HepG2 (cell line): ENCODE measurements around the gene WTAP. TPM values are rescaled to one million over a fixed set of nuclear protein-coding genes. Genes with fewer than 3 reads are reported as not detected.

Experiments used
- BRD4 ChIP-seq: sonication (generic); formaldehyde crosslinking; IDR thresholded peaks from 2 replicates; pipeline ENCODE4 v1.4.0; 2020; ENCODE audit warnings: missing genetic modification reagents
- E2F5 ChIP-seq: sonication (generic); formaldehyde crosslinking; conservative IDR thresholded peaks from 2 replicates; pipeline ENCODE4 v1.4.0; 2020; ENCODE audit warnings: missing genetic modification reagents
- EEA1 ChIP-seq: sonication (generic); formaldehyde crosslinking; IDR thresholded peaks from 2 replicates; pipeline ENCODE4 v1.5.1; 2020; ENCODE audit warnings: mild to moderate bottlenecking, missing genetic modification reagents, borderline replicate concordance
- ETV6 ChIP-seq: sonication (generic); formaldehyde crosslinking; conservative IDR thresholded peaks from 2 replicates; pipeline ENCODE4 v1.4.0; 2020; ENCODE audit warnings: missing genetic modification reagents
- GLI4 ChIP-seq: sonication (generic); formaldehyde crosslinking; IDR thresholded peaks from 2 replicates; pipeline ENCODE4 v1.5.1; 2020; ENCODE audit warnings: missing genetic modification reagents, mild to moderate bottlenecking, moderate library complexity, borderline replicate concordance
- HMGA1 ChIP-seq: sonication (generic); formaldehyde crosslinking; conservative IDR thresholded peaks from 2 replicates; pipeline ENCODE4 v1.4.0; 2020; ENCODE audit warnings: missing genetic modification reagents
- NR2F1 ChIP-seq, 2 experiments: fragments of 450-650 bp in 1 of 2; formaldehyde crosslinking in 1 of 2; IDR thresholded peaks; 2 replicates each; pipeline versions ENCODE4 v1.5.0 to v1.6.1; 2016 to 2020; ENCODE audit warnings: mild to moderate bottlenecking in 1 of 2, missing compliant biosample characterization in 1 of 2, missing genetic modification reagents in 1 of 2, moderate library complexity in 1 of 2
- NR2F6 ChIP-seq, 2 experiments: IDR thresholded peaks; 2 replicates each; pipeline ENCODE4 v1.6.1; 2016; ENCODE audit warnings: antibody characterized with exemption in 1 of 2, mild to moderate bottlenecking in 1 of 2
- RARA ChIP-seq: IDR thresholded peaks from 2 replicates; pipeline ENCODE4 v1.6.1; 2016; ENCODE audit warnings: missing genetic modification reagents, missing compliant biosample characterization
- SMC3 ChIP-seq: IDR thresholded peaks from 2 replicates; pipeline ENCODE4 v1.6.1; 2011; ENCODE audit warnings: low read length, improper control_type of control experiment
- SOX5 ChIP-seq: IDR thresholded peaks from 2 replicates; pipeline ENCODE4 v1.6.1; 2016; ENCODE audit warnings: borderline replicate concordance
- TEAD3 ChIP-seq: optimal IDR thresholded peaks from 2 replicates; pipeline ENCODE3; 2016; ENCODE audit warnings: borderline replicate concordance
- UBTF ChIP-seq: sonication (generic); formaldehyde crosslinking; IDR thresholded peaks from 2 replicates; pipeline ENCODE4 v1.4.0; 2020; ENCODE audit warnings: mild to moderate bottlenecking, missing genetic modification reagents
- ZNF205 ChIP-seq: IDR thresholded peaks from 2 replicates; pipeline ENCODE4 v1.6.1; 2018; ENCODE audit warnings: missing biosample characterization, missing genetic modification reagents
- ZNF30 ChIP-seq: sonication (generic); formaldehyde crosslinking; IDR thresholded peaks from 2 replicates; pipeline ENCODE4 v1.5.0; 2020; ENCODE audit warnings: mild to moderate bottlenecking, missing genetic modification reagents
- ZNF44 ChIP-seq: sonication (generic); formaldehyde crosslinking; IDR thresholded peaks from 2 replicates; pipeline ENCODE4 v1.5.1; 2020; ENCODE audit warnings: mild to moderate bottlenecking, missing genetic modification reagents
- ZNF672 ChIP-seq: sonication (generic); formaldehyde crosslinking; IDR thresholded peaks from 2 replicates; pipeline ENCODE4 v1.8.1; 2022; ENCODE audit warnings: missing genetic modification reagents
- ZNF720 ChIP-seq: sonication (generic); formaldehyde crosslinking; IDR thresholded peaks from 2 replicates; pipeline ENCODE4 v1.4.0; 2020; ENCODE audit warnings: missing genetic modification reagents
- polyA plus RNA-seq, 8 experiments: library from polyadenylated mRNA; depleted of rRNA in 3 of 8; stranded (reverse) in 7 of 8; unstranded in 1 of 8; fragments of >200 nt; fragmentation: Illumina TruSeq in 4 of 8; extraction: Trizol in 4 of 8; gene quantifications; 2 replicates each; pipeline versions ENCODE4 v1.2.1 to v1.2.3, GENCODE V29; 2011 to 2016; ENCODE audit warnings: low read depth in 4 of 8, missing spikeins in 1 of 8, mixed read lengths in 1 of 8; ENCODE audit not compliant: insufficient read depth in 1 of 8
- total RNA-seq, 5 experiments: library from RNA; depleted of rRNA; stranded (reverse); fragments of >200 nt; fragmentation: Illumina TruSeq; extraction: Trizol; gene quantifications; 2 replicates each; pipeline ENCODE4 v1.2.3, GENCODE V29; 2016; ENCODE audit warnings: low read depth in 1 of 5
- TF ChIP-seq, protein P1 (sequence below): fragments of 450-650 bp; IDR thresholded peaks from 2 replicates; pipeline ENCODE4 v1.6.1; 2016
- TF ChIP-seq, protein P2 (sequence below): sonication (generic); formaldehyde crosslinking; IDR thresholded peaks from 2 replicates; pipeline ENCODE4 v1.5.1; 2020; ENCODE audit warnings: missing genetic modification reagents, mild to moderate bottlenecking, borderline replicate concordance

Gene WTAP
- total and polyA plus RNA-seq, 2 of the 13 experiments (the other 11 are each of a cell fraction or from before 2014, with no cell fraction given): 31.6 to 167 TPM

DNA sequence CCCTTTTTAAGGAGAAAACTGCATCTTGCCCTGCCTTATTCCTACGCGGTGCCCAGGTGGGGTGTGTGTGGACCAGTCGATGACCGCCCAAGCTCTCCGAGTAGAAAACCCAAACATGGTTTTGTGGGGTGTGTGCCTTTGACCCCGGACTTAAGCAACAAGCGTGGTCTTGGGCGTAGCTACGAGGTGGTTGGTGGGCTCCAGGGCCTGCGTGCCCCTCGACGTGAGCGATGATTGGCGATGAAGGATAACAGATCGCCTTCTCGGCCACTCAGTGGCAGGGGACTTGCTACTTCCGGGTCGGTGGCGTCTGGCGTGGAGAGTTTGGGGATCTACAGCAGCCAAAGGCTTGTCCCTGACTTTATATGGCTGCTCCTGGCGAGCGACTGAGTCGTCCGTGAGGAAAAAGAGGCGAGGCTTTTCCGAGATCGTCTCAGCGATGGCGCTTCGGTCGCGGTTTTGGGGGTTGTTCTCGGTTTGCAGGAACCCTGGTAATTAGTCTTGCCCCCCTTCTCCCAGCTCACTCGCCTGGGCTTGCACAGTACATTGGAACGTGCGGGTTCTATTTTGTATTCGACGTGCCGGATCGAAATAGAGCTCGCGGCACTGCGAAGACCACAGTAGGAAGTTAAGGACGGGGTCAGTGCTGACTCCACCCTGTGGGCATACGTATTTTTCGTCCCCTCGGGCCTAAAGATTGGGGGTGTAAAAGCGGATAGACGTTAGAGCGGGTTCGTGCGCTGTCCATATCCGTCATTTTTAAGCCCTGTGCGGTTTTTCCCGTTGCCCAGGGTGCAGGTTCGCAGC is 63.0 kb downstream of the WTAP start, which contains the start of gene MRPL18 (continued):
- TF ChIP-seq, protein P1, sequence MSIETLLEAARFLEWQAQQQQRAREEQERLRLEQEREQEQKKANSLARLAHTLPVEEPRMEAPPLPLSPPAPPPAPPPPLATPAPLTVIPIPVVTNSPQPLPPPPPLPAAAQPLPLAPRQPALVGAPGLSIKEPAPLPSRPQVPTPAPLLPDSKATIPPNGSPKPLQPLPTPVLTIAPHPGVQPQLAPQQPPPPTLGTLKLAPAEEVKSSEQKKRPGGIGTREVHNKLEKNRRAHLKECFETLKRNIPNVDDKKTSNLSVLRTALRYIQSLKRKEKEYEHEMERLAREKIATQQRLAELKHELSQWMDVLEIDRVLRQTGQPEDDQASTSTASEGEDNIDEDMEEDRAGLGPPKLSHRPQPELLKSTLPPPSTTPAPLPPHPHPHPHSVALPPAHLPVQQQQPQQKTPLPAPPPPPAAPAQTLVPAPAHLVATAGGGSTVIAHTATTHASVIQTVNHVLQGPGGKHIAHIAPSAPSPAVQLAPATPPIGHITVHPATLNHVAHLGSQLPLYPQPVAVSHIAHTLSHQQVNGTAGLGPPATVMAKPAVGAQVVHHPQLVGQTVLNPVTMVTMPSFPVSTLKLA: peak; percentile 60; the same call in 1 of the 2 replicates
- TF ChIP-seq ZNF672 (CRISPR knock-in tag): no peak
- no peak for TF ChIP-seq GLI4 (CRISPR knock-in tag)
- TF ChIP-seq HMGA1 (CRISPR knock-in tag): no peak
- TF ChIP-seq SMC3: no peak
- peak; percentile 40 to 79; a peak in 2 of 4 replicates for TF ChIP-seq NR2F1 (CRISPR knock-in tag; IDR thresholded peaks at IDR 0.05)
- no peak for TF ChIP-seq ZNF44 (CRISPR knock-in tag)
- peak; percentile 20 for TF ChIP-seq ETV6 (CRISPR knock-in tag)
- TF ChIP-seq EEA1 (CRISPR knock-in tag): peak; percentile 63; the same call in 1 of the 2 replicates
- TF ChIP-seq RARA (CRISPR knock-in tag): no peak; the same call in 1 of the 2 replicates
- TF ChIP-seq ZNF30 (CRISPR knock-in tag): no peak
- no peak for TF ChIP-seq SOX5 (CRISPR knock-in tag)
- peak; percentile 15; the same call in 1 of the 2 replicates for TF ChIP-seq UBTF
- TF ChIP-seq TEAD3 (CRISPR knock-in tag): no peak
- TF ChIP-seq BRD4 (CRISPR knock-in tag): peak; percentile 62
- TF ChIP-seq NR2F6 (IDR thresholded peaks at IDR 0.05): peak; percentile 72
- TF ChIP-seq NR2F6 (CRISPR knock-in tag; IDR thresholded peaks at IDR 0.05): peak; percentile 66; the same call in 1 of the 2 replicates
- no peak for TF ChIP-seq ZNF720 (CRISPR knock-in tag)
- TF ChIP-seq, protein P2, sequence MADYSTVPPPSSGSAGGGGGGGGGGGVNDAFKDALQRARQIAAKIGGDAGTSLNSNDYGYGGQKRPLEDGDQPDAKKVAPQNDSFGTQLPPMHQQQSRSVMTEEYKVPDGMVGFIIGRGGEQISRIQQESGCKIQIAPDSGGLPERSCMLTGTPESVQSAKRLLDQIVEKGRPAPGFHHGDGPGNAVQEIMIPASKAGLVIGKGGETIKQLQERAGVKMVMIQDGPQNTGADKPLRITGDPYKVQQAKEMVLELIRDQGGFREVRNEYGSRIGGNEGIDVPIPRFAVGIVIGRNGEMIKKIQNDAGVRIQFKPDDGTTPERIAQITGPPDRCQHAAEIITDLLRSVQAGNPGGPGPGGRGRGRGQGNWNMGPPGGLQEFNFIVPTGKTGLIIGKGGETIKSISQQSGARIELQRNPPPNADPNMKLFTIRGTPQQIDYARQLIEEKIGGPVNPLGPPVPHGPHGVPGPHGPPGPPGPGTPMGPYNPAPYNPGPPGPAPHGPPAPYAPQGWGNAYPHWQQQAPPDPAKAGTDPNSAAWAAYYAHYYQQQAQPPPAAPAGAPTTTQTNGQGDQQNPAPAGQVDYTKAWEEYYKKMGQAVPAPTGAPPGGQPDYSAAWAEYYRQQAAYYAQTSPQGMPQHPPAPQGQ (CRISPR knock-in tag): no peak
- no peak for TF ChIP-seq E2F5 (CRISPR knock-in tag)
- no peak for TF ChIP-seq ZNF205 (CRISPR knock-in tag)
